ENCODE measurements around the gene RTL1. TPM values are rescaled to one million over a fixed set of nuclear protein-coding genes. Genes with fewer than 3 reads are reported as not detected.

Gene RTL1
- total RNA-seq (2022; extraction: Qiagen RNA extraction), result 0.16 to 0.27 TPM (median 0.22 TPM) in 5 replicates

DNA sequence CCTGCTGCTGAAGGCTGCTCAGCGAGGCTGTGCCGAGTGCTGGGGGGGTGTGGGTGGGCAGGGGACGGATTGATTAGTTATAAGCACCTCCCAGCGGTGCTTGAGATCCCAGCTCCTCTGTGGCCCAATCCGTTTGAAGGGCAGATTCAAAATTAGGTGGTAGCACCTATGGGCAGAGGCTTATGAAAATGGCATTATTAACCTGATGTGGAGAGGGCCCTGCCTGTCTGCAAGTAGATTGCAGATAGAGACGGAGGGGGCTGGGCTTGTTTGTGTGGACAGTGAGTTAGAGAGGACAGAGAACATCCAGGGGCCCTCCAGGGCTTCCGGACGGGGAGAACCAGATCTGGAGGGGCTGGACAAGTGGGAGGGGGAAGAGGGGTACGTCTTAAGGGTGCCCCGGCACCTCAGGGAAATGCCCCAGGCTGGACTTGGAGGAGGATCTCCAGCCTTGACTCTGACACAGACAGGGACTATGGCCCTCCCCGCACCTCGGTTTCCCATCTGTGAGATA lies at the start of gene RTL1:
Gene RTL1, minus strand, starts transcription at position 51 of the 514 bp plus-strand sequence. CDS start 18,934 bp downstream, outside the sequence.

Other genes starting within 250 kb of the RTL1 start
- gene DLK1, start 176.8 kb downstream of the RTL1 start, total RNA-seq (2022; extraction: Qiagen RNA extraction), result 0.17 to 0.41 TPM (median 0.26 TPM) in 5 replicates
- 34.5 to 52.7 TPM (median 43.8 TPM) in 5 replicates for gene MEG3, start 77.6 kb downstream of the RTL1 start, total RNA-seq (2022; extraction: Qiagen RNA extraction)